GM12878 (cell line): ENCODE data around the gene FARS2. TPM values are rescaled to one million over a fixed set of nuclear protein-coding genes. Genes with fewer than 3 reads are reported as not detected.

Experiments used
- ATF2 ChIP-seq: IDR thresholded peaks from 2 replicates; pipeline ENCODE4 v1.6.1; 2012; ENCODE audit warnings: low read length, inconsistent platforms
- CBX5 ChIP-seq: sonication (generic); IDR thresholded peaks from 2 replicates; pipeline ENCODE4 v1.6.1; 2016; ENCODE audit warnings: low read depth, moderate library complexity, mild to moderate bottlenecking, inconsistent platforms
- DPF2 ChIP-seq: fragments of 450-650 bp; IDR thresholded peaks from 2 replicates; pipeline ENCODE4 v1.6.1; 2017; ENCODE audit warnings: mild to moderate bottlenecking
- EGR1 ChIP-seq, 2 experiments: IDR thresholded peaks; 1 replicate in 1 of 2; 2 replicates in 1 of 2; pipeline ENCODE4 v1.6.1; 2011 to 2012; ENCODE audit warnings: low read depth in 2 of 2, low read length in 2 of 2, borderline replicate concordance in 1 of 2, mild to moderate bottlenecking in 1 of 2, moderate library complexity in 1 of 2
- EP300 ChIP-seq, 2 experiments: fragments of 150-350 bp in 1 of 2; IDR thresholded peaks; 2 replicates each; pipeline ENCODE4 v1.6.1; 2011 to 2012; ENCODE audit warnings: low read depth in 2 of 2, low read length in 2 of 2, borderline replicate concordance in 1 of 2, improper control_type of control experiment in 1 of 2, inconsistent platforms in 1 of 2; ENCODE audit not compliant: control insufficient read depth in 1 of 2
- HDGF ChIP-seq: fragments of 450-650 bp; IDR thresholded peaks from 2 replicates; pipeline ENCODE4 v1.6.1; 2016; ENCODE audit warnings: antibody characterized with exemption
- IRF5 ChIP-seq: fragments of 450-650 bp; IDR thresholded peaks from 2 replicates; pipeline ENCODE4 v1.6.1; 2017; ENCODE audit warnings: borderline replicate concordance
- MTA2 ChIP-seq: fragments of 450-650 bp; IDR thresholded peaks from 2 replicates; pipeline ENCODE4 v1.6.1; 2016; ENCODE audit warnings: low read depth, mild to moderate bottlenecking, moderate library complexity
- NBN ChIP-seq: fragments of 450-650 bp; IDR thresholded peaks from 2 replicates; pipeline ENCODE4 v1.6.1; 2016
- NFYA ChIP-seq: IDR thresholded peaks from 2 replicates; pipeline ENCODE4 v1.6.1; 2011; ENCODE audit warnings: low read depth, mild to moderate bottlenecking, low read length, improper control_type of control experiment, borderline replicate concordance
- NKRF ChIP-seq: fragments of 450-650 bp; conservative IDR thresholded peaks from 2 replicates; pipeline ENCODE4 v1.6.1; 2017; ENCODE audit warnings: mild to moderate bottlenecking, moderate library complexity
- PAX8 ChIP-seq: fragments of 450-650 bp; IDR thresholded peaks from 2 replicates; pipeline ENCODE4 v1.6.1; 2017; ENCODE audit warnings: mild to moderate bottlenecking, moderate library complexity
- RAD51 ChIP-seq: fragments of 450-650 bp; IDR thresholded peaks from 2 replicates; pipeline ENCODE4 v1.6.1; 2016; ENCODE audit warnings: moderate library complexity, mild to moderate bottlenecking, inconsistent platforms
- SREBF2 ChIP-seq: IDR thresholded peaks from 2 replicates; pipeline ENCODE4 v1.6.1; 2012; ENCODE audit warnings: mild to moderate bottlenecking, low read length
- TARDBP ChIP-seq: IDR thresholded peaks from 2 replicates; pipeline ENCODE4 v1.6.1; 2016; ENCODE audit warnings: borderline replicate concordance
- YBX1 ChIP-seq: fragments of 450-650 bp; IDR thresholded peaks from 2 replicates; pipeline ENCODE4 v1.6.1; 2016; ENCODE audit warnings: antibody characterized with exemption
- ZNF207 ChIP-seq: fragments of 450-650 bp; IDR thresholded peaks from 2 replicates; pipeline ENCODE4 v1.6.1; 2014; ENCODE audit warnings: antibody characterized with exemption, mild to moderate bottlenecking, borderline replicate concordance
- ZZZ3 ChIP-seq: IDR thresholded peaks from 2 replicates; pipeline ENCODE4 v1.6.1; 2011; ENCODE audit warnings: low read depth; ENCODE audit not compliant: control insufficient read depth, insufficient read length
- polyA plus RNA-seq, 11 experiments: library from polyadenylated mRNA; depleted of rRNA in 4 of 11; unstranded in 6 of 11; stranded (reverse) in 5 of 11; fragments of >200 nt; fragmentation: Nextera tagmentation in 4 of 11; fragmentation: Illumina TruSeq in 1 of 11; extraction: Ambion mirVana in 4 of 11; extraction: Trizol in 1 of 11; gene quantifications; 1 replicate in 1 of 11; 2 replicates in 10 of 11; pipeline versions ENCODE4 v1.2.1 to v1.2.3, GENCODE V29; 2011 to 2016; ENCODE audit warnings: inconsistent platforms in 2 of 11, missing spikeins in 2 of 11, low read depth in 1 of 11
- total RNA-seq, 4 experiments: library from RNA; depleted of rRNA in 3 of 4; stranded (reverse); fragments of >200 nt in 3 of 4; fragmentation: Illumina TruSeq in 1 of 4; extraction: Trizol in 1 of 4; gene quantifications; 2 replicates each; pipeline versions ENCODE4 v1.2.1 to v1.2.3, GENCODE V29; 2013 to 2021
- TF ChIP-seq, protein P1 (sequence below): fragments of 450-650 bp; formaldehyde crosslinking; IDR thresholded peaks from 2 replicates; pipeline ENCODE4 v1.4.0; 2022; ENCODE audit warnings: mild to moderate bottlenecking, moderate library complexity
- TF ChIP-seq, protein P2 (sequence below): fragments of 450-650 bp; IDR thresholded peaks from 2 replicates; pipeline ENCODE4 v1.6.1; 2017; ENCODE audit warnings: mild to moderate bottlenecking, low read depth, inconsistent platforms; ENCODE audit not compliant: poor library complexity, severe bottlenecking

The FARS2 gene
- total and polyA plus RNA-seq, 10 of the 15 experiments (the other 5 are each of a cell fraction or from before 2014, with no cell fraction given) = 16.8 to 46.7 (median 25.6) TPM

GRCh38 chr6:5507131-5507681, 245.9 kb downstream of the FARS2 start (continued):
- TF ChIP-seq HDGF (no peak), SREBF2 (no peak), NKRF (no peak), EGR1 (IDR thresholded peaks at IDR 0.05; ENCODE audit: borderline replicate concordance in 1 of 2, low read depth in 2 of 2, low read length in 2 of 2) (no peak), PAX8 (peak; percentile 93), EP300 (IDR thresholded peaks at IDR 0.05; ENCODE audit: borderline replicate concordance in 1 of 2, control insufficient read depth in 1 of 2, low read depth in 2 of 2, low read length in 2 of 2) (peak in 1 of 2 experiments; percentile 85; a peak in 3 of 4 replicates), TARDBP (no peak), CBX5 (no peak), ATF2 (peak; percentile 54; the same call in 1 of the 2 replicates), NBN (peak; percentile 53; the same call in 1 of the 2 replicates), RAD51 (peak; percentile 38; the same call in 1 of the 2 replicates), ZZZ3 (no peak), ZNF207 (no peak), YBX1 (no peak), DPF2 (peak; percentile 51; the same call in 1 of the 2 replicates), IRF5 (no peak), NFYA (no peak), MTA2 (peak; percentile 87)
- TF ChIP-seq, protein P1, sequence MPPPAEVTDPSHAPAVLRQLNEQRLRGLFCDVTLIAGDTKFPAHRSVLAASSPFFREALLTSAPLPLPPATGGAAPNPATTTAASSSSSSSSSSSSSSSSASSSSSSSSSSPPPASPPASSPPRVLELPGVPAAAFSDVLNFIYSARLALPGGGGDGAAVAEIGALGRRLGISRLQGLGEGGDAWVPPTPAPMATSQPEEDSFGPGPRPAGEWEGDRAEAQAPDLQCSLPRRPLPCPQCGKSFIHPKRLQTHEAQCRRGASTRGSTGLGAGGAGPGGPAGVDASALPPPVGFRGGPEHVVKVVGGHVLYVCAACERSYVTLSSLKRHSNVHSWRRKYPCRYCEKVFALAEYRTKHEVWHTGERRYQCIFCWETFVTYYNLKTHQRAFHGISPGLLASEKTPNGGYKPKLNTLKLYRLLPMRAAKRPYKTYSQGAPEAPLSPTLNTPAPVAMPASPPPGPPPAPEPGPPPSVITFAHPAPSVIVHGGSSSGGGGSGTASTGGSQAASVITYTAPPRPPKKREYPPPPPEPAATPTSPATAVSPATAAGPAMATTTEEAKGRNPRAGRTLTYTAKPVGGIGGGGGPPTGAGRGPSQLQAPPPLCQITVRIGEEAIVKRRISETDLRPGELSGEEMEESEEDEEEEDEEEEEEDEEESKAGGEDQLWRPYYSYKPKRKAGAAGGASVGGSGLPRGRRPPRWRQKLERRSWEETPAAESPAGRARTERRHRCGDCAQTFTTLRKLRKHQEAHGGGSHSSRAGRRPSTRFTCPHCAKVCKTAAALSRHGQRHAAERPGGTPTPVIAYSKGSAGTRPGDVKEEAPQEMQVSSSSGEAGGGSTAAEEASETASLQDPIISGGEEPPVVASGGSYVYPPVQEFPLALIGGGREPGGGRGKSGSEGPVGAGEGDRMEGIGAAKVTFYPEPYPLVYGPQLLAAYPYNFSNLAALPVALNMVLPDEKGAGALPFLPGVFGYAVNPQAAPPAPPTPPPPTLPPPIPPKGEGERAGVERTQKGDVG (CRISPR knock-in tag) = no peak
- TF ChIP-seq, protein P2, sequence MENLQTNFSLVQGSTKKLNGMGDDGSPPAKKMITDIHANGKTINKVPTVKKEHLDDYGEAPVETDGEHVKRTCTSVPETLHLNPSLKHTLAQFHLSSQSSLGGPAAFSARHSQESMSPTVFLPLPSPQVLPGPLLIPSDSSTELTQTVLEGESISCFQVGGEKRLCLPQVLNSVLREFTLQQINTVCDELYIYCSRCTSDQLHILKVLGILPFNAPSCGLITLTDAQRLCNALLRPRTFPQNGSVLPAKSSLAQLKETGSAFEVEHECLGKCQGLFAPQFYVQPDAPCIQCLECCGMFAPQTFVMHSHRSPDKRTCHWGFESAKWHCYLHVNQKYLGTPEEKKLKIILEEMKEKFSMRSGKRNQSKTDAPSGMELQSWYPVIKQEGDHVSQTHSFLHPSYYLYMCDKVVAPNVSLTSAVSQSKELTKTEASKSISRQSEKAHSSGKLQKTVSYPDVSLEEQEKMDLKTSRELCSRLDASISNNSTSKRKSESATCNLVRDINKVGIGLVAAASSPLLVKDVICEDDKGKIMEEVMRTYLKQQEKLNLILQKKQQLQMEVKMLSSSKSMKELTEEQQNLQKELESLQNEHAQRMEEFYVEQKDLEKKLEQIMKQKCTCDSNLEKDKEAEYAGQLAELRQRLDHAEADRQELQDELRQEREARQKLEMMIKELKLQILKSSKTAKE = peak; percentile 77
